ENCODE results near the gene CR1. TPM values are rescaled to one million over a fixed set of nuclear protein-coding genes. Genes with fewer than 3 reads are reported as not detected.

Gene CR1
- total RNA-seq, 4 donors from 2014 or later, result 6.8 to 28.4 (median 18.2) TPM

DNA sequence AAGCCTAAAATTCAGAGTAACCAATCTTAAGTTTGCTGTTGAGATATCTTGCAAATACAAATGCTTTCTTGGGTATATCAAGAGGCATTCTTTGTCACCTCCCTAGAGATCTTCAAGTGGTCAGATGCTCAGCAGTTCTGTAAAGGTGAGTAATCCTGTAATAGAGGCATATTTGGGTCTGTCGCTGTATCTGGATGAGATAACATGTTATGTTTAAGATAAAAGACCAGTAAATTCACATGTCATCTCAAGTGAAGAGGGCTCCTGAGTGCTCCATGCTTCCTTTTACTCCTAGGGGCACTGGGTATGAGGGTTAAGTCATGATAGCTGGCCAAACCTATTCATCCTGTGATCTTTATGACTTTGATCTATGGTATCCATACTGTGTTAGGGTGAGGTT, 34.3 kb upstream of the CR1 start:
- TF ChIP-seq, protein P1, sequence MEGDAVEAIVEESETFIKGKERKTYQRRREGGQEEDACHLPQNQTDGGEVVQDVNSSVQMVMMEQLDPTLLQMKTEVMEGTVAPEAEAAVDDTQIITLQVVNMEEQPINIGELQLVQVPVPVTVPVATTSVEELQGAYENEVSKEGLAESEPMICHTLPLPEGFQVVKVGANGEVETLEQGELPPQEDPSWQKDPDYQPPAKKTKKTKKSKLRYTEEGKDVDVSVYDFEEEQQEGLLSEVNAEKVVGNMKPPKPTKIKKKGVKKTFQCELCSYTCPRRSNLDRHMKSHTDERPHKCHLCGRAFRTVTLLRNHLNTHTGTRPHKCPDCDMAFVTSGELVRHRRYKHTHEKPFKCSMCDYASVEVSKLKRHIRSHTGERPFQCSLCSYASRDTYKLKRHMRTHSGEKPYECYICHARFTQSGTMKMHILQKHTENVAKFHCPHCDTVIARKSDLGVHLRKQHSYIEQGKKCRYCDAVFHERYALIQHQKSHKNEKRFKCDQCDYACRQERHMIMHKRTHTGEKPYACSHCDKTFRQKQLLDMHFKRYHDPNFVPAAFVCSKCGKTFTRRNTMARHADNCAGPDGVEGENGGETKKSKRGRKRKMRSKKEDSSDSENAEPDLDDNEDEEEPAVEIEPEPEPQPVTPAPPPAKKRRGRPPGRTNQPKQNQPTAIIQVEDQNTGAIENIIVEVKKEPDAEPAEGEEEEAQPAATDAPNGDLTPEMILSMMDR (IDR thresholded peaks at IDR 0.05; ENCODE audit: low read depth), result no peak

DNA sequence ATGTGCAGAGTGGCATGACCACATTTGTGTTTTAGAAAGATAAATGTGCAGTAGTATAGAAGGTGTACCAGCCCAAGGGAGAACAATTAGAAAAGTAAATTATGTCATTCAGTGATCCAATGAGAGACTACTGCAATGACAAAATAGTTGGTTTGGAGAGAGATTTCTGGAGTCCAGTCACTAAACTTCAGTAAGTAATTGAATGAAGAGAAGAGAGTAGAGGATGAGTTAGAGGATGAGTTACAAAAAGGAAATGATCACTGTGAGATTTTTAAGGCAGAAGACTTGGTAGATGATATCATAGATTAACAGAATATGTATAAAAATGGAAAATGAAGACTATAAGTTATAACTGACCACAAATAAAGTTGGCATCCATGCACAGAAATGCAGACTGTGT, 33.4 kb upstream of the CR1 start:
- TF ChIP-seq, protein P1 (IDR thresholded peaks at IDR 0.05; ENCODE audit: low read depth), result no peak

GRCh38 chr1:207463021-207463420, 32.9 kb upstream of the CR1 start:
- TF ChIP-seq, protein P1 (IDR thresholded peaks at IDR 0.05; ENCODE audit: low read depth), result no peak

DNA sequence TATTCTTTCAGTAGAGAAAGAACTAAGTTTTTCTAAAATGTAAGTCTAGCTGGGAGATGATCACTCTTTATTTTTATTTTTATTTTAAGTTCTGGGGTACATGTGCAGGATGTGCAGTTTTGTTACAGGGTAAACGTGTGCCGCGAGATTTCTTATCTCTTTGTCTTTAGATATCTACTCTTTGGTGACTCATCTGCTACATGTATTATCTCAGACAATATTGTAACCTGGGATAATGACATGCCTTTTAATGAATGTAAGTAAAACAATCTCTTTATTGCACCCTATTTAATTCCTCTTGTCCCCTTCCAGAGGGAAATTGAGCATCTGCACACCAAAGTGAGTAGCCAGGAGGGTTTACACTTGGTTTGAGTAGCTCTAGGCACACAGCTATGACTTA, 32.4 kb upstream of the CR1 start:
- TF ChIP-seq, protein P1 (IDR thresholded peaks at IDR 0.05; ENCODE audit: low read depth), result no peak

DNA sequence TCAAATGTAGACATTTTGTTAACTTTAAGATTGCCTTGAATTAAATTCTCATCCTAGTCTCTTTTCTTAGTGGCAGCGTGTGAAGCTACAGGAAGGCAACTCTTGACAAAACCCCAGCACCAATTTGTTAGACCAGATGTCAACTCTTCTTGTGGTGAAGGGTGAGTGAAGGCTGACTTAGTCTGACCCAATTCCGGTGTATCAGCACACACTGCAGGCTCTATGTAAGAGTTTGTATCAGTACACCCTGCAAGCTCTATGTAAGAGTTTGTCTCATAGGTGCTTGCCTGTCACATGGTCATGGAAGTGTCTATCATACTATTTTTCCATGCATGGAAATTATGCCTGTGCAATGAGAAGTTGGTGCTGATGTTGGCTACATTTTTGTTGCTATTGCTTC, 25.0 kb upstream of the CR1 start:
- TF ChIP-seq, protein P1 (IDR thresholded peaks at IDR 0.05; ENCODE audit: low read depth), result no peak

DNA sequence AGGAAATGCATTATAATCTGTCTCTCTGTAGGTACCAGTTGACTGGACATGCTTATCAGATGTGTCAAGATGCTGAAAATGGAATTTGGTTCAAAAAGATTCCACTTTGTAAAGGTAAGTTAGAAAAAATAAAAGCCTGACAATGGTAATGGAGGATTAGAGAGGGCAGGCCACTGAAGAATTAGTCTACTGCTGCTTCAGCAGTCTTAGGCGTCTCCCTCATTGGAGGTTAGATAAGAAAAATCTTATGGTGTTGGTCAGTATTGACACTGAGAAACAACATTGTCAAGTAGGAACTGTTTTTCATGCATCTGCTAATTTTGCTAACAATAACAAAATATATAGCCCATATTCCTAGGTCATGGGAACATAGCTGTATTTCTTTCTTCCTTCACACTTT, 21.7 kb upstream of the CR1 start:
- TF ChIP-seq, protein P1 (IDR thresholded peaks at IDR 0.05; ENCODE audit: low read depth), result no peak

GRCh38 chr1:207486198-207486597, 9.8 kb upstream of the CR1 start:
- TF ChIP-seq, protein P1 (IDR thresholded peaks at IDR 0.05; ENCODE audit: low read depth), result no peak
